AG10803 (cell line): ENCODE data around the gene DAAM2.

Source experiments
- DNase-seq: peaks from one replicate; pipeline ENCODE4 v3.0.0; 2010; ENCODE audit warnings: low read depth
- H3K4me3 ChIP-seq: 2 replicates; pipeline ENCODE4 v1.5.1; 2011; ENCODE audit warnings: mild to moderate bottlenecking, low read length, control low read depth
- TF ChIP-seq, protein P1 (sequence below): conservative IDR thresholded peaks from 2 replicates; pipeline ENCODE4 v1.5.1; 2011; ENCODE audit warnings: mild to moderate bottlenecking, low read length, control low read depth, inconsistent platforms

Gene DAAM2

DNA sequence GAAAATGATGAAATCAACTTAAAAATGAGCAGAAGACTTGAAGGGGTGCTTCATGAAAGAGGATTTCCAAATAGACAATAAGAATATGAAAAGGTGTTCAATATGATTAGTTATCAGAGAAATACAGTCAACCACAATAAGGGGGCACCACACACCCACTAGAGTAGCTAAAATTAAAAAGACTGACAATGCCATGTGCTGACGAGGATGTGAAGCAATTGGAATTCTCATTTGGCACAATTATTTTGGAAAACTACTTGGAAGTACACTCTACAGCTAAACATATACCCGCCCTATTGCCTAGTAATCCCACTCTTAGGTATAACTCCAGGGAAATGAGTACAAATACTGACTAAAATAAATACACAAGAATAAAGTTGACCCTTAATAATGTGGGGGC is 97.1 kb downstream of the DAAM2 start:
- DNase-seq, result no peak
- TF ChIP-seq, protein P1, sequence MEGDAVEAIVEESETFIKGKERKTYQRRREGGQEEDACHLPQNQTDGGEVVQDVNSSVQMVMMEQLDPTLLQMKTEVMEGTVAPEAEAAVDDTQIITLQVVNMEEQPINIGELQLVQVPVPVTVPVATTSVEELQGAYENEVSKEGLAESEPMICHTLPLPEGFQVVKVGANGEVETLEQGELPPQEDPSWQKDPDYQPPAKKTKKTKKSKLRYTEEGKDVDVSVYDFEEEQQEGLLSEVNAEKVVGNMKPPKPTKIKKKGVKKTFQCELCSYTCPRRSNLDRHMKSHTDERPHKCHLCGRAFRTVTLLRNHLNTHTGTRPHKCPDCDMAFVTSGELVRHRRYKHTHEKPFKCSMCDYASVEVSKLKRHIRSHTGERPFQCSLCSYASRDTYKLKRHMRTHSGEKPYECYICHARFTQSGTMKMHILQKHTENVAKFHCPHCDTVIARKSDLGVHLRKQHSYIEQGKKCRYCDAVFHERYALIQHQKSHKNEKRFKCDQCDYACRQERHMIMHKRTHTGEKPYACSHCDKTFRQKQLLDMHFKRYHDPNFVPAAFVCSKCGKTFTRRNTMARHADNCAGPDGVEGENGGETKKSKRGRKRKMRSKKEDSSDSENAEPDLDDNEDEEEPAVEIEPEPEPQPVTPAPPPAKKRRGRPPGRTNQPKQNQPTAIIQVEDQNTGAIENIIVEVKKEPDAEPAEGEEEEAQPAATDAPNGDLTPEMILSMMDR, result no peak

DNA sequence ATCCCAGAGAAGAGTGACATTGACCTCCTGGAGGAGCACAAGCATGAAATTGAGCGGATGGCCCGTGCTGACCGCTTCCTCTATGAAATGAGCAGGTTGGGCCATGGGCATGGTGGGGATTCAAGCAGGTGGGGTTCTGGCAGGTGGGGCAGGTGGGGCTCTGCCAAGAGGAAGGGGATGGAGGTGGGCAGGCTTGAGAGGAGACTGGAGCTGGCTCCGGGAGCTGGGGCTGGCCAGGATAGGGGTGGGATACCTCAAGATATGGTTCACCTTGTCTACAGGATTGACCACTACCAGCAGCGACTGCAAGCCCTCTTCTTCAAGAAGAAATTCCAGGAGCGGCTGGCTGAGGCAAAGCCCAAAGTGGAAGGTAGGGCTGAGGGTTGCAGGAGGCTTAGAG is 99.2 kb downstream of the DAAM2 start:
- TF ChIP-seq, protein P1, result no peak
- no peak overlapping the region for H3K4me3 ChIP-seq
- DNase-seq, result no peak

More for the DNA sequence above, 97.1 kb downstream of the DAAM2 start:
- no peak overlapping the region for H3K4me3 ChIP-seq

DNA sequence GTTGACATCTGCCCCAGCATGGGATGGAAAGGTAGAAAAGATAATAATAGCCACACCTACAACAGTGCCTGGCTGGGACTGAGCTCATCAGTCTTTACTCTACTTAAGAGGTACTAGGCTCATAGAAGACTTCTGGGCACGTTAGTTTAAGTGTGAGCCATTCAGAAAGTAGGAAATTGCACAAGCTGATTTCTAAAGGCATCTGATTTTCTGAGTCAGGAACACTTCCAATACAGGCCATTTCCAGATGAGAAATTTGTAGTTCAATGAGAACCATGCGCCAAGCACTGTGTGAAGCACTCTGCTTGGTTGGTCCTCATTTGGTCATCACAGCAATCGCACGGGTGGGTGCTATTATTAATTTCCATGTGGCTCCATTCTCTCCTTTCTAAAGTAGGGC is 99.8 kb downstream of the DAAM2 start:
- H3K4me3 ChIP-seq, result no peak overlapping the region
- TF ChIP-seq, protein P1, result no peak
- DNase-seq, result peak; percentile 61

- H3K4me3 ChIP-seq, result no peak overlapping the region
- TF ChIP-seq, protein P1, result peak; percentile 87
- peak; percentile 73 for DNase-seq
Observed at GRCh38 chr6:39892490-39893129, 100.4 kb downstream of the DAAM2 start.

DNA sequence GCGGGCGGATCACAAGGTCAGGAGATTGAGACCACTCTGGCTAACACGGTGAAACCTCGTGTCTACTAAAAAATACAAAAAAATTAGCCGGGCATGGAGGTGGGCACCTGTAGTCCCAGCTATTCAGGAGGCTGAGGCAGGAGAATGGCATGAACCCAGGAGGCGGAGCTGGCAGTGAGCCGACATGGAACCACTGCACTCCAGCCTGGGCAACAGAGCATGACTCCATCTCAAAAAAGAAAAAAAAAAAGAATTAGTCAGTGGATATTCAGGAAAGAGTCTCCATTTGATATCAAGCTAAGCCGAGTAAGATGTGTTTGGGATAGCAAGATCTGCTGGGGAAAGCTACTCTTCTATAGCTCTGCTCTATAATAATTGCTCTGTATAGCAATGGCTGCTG is 101.1 kb downstream of the DAAM2 start:
- DNase-seq, result no peak
- H3K4me3 ChIP-seq, result no peak overlapping the region
- TF ChIP-seq, protein P1, result no peak

DNA sequence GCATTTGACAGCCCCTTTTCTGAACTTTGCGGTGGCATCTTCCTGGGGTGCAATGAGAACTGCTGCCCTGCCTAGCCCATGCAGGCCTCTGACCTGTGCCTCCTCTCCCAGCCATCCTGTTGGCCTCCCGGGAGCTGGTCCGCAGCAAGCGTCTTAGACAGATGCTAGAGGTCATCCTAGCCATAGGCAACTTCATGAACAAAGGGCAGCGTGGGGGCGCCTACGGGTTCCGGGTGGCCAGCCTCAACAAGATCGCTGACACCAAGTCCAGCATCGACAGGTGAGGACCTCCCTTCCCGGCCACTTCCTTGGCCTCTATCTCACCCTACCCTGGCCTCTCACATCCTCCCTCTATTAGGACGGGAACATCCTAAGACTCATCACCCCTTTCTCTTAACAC is 104.5 kb downstream of the DAAM2 start:
- no peak overlapping the region for H3K4me3 ChIP-seq
- TF ChIP-seq, protein P1, result no peak
- no peak for DNase-seq

GRCh38 chr6:39897698-39898097 is 105.5 kb downstream of the DAAM2 start:
- TF ChIP-seq, protein P1, result no peak
- DNase-seq, result no peak
- H3K4me3 ChIP-seq, result no peak overlapping the region
